PC-9 (cell line): ENCODE measurements around the gene DYSF.

Experiments
- EZH2 ChIP-seq: fragments of 200-600 bp; sonication (generic); IDR thresholded peaks from 2 replicates; pipeline ENCODE4 v1.8.0; 2017; ENCODE audit warnings: antibody characterized with exemption, low read depth
- TF ChIP-seq, protein P1 (sequence below): fragments of 200-600 bp; sonication (generic); conservative IDR thresholded peaks from 2 replicates; pipeline ENCODE4 v1.6.1; 2017; ENCODE audit warnings: mixed run types, antibody characterized with exemption, mild to moderate bottlenecking, moderate library complexity

DNA sequence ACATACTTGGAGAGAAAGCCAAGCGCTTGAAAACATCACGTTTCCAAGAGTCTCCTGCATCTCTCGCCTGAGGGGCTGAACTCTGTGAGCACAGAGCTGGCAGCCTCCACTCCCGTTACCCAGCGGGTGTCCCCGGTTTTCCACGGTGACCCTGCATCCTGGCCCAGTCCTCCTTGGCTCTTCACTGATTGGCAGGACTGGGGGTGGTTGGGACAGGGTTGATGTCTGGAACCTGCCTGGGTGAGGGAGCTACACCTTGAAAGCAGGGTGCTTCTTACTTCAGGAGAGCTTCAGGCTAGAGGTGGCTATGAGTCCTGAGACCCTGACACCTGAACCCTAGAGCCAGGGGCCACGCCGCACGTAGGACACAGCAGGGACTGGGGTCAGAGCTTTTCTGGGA is 234.1 kb downstream of the DYSF start:
- TF ChIP-seq, protein P1, sequence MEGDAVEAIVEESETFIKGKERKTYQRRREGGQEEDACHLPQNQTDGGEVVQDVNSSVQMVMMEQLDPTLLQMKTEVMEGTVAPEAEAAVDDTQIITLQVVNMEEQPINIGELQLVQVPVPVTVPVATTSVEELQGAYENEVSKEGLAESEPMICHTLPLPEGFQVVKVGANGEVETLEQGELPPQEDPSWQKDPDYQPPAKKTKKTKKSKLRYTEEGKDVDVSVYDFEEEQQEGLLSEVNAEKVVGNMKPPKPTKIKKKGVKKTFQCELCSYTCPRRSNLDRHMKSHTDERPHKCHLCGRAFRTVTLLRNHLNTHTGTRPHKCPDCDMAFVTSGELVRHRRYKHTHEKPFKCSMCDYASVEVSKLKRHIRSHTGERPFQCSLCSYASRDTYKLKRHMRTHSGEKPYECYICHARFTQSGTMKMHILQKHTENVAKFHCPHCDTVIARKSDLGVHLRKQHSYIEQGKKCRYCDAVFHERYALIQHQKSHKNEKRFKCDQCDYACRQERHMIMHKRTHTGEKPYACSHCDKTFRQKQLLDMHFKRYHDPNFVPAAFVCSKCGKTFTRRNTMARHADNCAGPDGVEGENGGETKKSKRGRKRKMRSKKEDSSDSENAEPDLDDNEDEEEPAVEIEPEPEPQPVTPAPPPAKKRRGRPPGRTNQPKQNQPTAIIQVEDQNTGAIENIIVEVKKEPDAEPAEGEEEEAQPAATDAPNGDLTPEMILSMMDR: no peak
- no peak for TF ChIP-seq EZH2
